Suprapubic skin (tissue), 4 donors: ENCODE data around the gene ISG20L2. TPM values are rescaled to one million over a fixed set of nuclear protein-coding genes. Genes with fewer than 3 reads are reported as not detected.

Source experiments
- DNase-seq, 2 donors: peaks; one replicate each; pipeline ENCODE4 v3.0.0-alpha.2; 2019; ENCODE audit warnings: low spot score in 2 of 2
- H3K27ac ChIP-seq: fragments of 200-600 bp; sonication (generic); one replicate; pipeline ENCODE4 v1.5.1; 2019
- H3K27me3 ChIP-seq: fragments of 200-600 bp; sonication (generic); one replicate; pipeline ENCODE4 v1.5.1; 2019
- H3K36me3 ChIP-seq: fragments of 200-600 bp; sonication (generic); one replicate; pipeline ENCODE4 v1.5.1; 2019
- H3K4me1 ChIP-seq: fragments of 200-600 bp; sonication (generic); one replicate; pipeline ENCODE4 v1.5.1; 2019
- H3K4me3 ChIP-seq: fragments of 200-600 bp; sonication (generic); one replicate; pipeline ENCODE4 v1.5.1; 2019; ENCODE audit warnings: mild to moderate bottlenecking
- H3K9me3 ChIP-seq: fragments of 200-600 bp; sonication (generic); one replicate; pipeline ENCODE4 v1.5.1; 2019
- CTCF ChIP-seq, 2 donors: fragments of 200-600 bp in 1 of 2; fragments of 450-650 bp in 1 of 2; sonication (generic) in 1 of 2; IDR thresholded peaks; one replicate each; pipeline ENCODE4 v1.5.1; 2016 to 2019; ENCODE audit warnings: antibody characterized with exemption in 2 of 2, mild to moderate bottlenecking in 1 of 2, moderate library complexity in 1 of 2
- EP300 ChIP-seq: sonication (generic); formaldehyde crosslinking; IDR thresholded peaks from one replicate; pipeline ENCODE4 v1.6.1; 2017; ENCODE audit warnings: antibody characterized with exemption
- POLR2A ChIP-seq, 2 donors: fragments of 450-650 bp; IDR thresholded peaks; one replicate each; pipeline ENCODE4 v1.6.1; 2017; ENCODE audit warnings: antibody characterized with exemption in 2 of 2, mild to moderate bottlenecking in 2 of 2, moderate library complexity in 2 of 2
- POLR2AphosphoS5 ChIP-seq, 3 donors: sonication (generic); formaldehyde crosslinking; IDR thresholded peaks; one replicate each; pipeline ENCODE4 v1.6.1; 2017; ENCODE audit warnings: antibody characterized with exemption in 3 of 3
- WGBS: methylation state at CpG from one replicate; pipeline ENCODE4 v1.1.5; 2018; 5-methylcytosine and 5-hydroxymethylcytosine counted together
- total RNA-seq, 4 donors: library from RNA; depleted of rRNA; stranded (reverse); fragments of >200 nt; gene quantifications; one replicate each; pipeline ENCODE4 v1.1.0, GENCODE V29; 2016

The ISG20L2 gene, protein sequence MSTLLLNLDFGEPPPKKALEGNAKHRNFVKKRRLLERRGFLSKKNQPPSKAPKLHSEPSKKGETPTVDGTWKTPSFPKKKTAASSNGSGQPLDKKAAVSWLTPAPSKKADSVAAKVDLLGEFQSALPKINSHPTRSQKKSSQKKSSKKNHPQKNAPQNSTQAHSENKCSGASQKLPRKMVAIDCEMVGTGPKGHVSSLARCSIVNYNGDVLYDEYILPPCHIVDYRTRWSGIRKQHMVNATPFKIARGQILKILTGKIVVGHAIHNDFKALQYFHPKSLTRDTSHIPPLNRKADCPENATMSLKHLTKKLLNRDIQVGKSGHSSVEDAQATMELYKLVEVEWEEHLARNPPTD
- 10 to 100 TPM; 33.8 to 59.6 (median 38.9) TPM for total RNA-seq

- peak within 1 kb of the TSS; percentile 93 for H3K4me3 ChIP-seq
- DNase-seq: peak; percentile 99
- no peaks in the 10 kb centered on the region for H3K9me3 ChIP-seq
- H3K27me3 ChIP-seq: no peaks in the 10 kb centered on the region
- TF ChIP-seq CTCF (IDR thresholded peaks at IDR 0.05) (no peak), POLR2A (IDR thresholded peaks at IDR 0.05) (peak; percentile 14 to 79), POLR2AphosphoS5 (IDR thresholded peaks at IDR 0.05) (peak in 2 of 3 donors; percentile 62 to 88), EP300 (peak; percentile 63)
- peaks cover 30% of the 10 kb centered on the region for H3K36me3 ChIP-seq
- H3K27ac ChIP-seq: peak within 1 kb of the TSS; percentile 99
- H3K4me1 ChIP-seq: peaks cover 48% of the 10 kb centered on the region
- WGBS: 1% methylated on average over 39 of the region's 57 CpGs
Measured at GRCh38 chr1:156728599-156729462, at the start of gene ISG20L2. ISG20L2 (minus strand) TSS chr1:156728766; CDS start chr1:156727652, 1,114 bp downstream.

DNA sequence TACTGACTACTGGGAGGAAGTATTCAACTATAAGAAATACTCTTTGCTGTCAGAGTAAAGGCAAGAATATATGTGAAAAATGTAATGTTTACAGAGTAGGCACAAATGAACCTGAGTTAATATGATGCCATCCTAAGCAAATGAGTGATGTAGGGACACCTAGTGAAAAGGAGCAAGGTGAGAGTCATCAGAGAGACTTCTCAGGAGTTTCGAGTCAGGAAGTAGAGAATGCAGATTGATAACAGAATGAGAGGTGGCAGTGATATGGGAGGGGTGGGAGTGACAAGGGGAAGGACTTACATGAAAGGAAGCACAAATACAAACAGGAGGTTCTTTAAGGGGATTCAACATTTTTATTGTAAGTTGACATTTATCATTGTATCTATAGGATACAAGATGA is 49.0 kb upstream of the ISG20L2 start:
- no peak for DNase-seq
- 35% methylated on average over 1 of the region's 1 CpG for WGBS
- no peak for TF ChIP-seq POLR2A (IDR thresholded peaks at IDR 0.05)
- no peak for TF ChIP-seq POLR2AphosphoS5 (IDR thresholded peaks at IDR 0.05)
- TF ChIP-seq EP300: no peak
- TF ChIP-seq CTCF (IDR thresholded peaks at IDR 0.05): no peak
- Histone ChIP-seq H3K9me3 (no peaks in the 10 kb centered on the region), H3K27ac (no peak overlapping the region), H3K4me3 (no peak overlapping the region), H3K36me3 (peaks cover 9% of the 10 kb centered on the region), H3K4me1 (peaks cover 23% of the 10 kb centered on the region), H3K27me3 (no peaks in the 10 kb centered on the region)

GRCh38 chr1:156776942-156777341 is 48.4 kb upstream of the ISG20L2 start:
- Histone ChIP-seq H3K4me3 (no peak overlapping the region), H3K36me3 (peaks cover 3% of the 10 kb centered on the region), H3K27ac (no peak overlapping the region), H3K27me3 (no peaks in the 10 kb centered on the region), H3K9me3 (no peaks in the 10 kb centered on the region), H3K4me1 (peaks cover 28% of the 10 kb centered on the region)
- no peak for DNase-seq
- 56% methylated on average over 4 of the region's 4 CpGs for WGBS
- TF ChIP-seq CTCF (IDR thresholded peaks at IDR 0.05): no peak
- no peak for TF ChIP-seq POLR2AphosphoS5 (IDR thresholded peaks at IDR 0.05)
- TF ChIP-seq POLR2A (IDR thresholded peaks at IDR 0.05): no peak
- TF ChIP-seq EP300: no peak

- Histone ChIP-seq H3K4me3 (no peak overlapping the region), H3K4me1 (peaks cover 28% of the 10 kb centered on the region), H3K27ac (no peak overlapping the region), H3K27me3 (no peaks in the 10 kb centered on the region), H3K36me3 (peaks cover 5% of the 10 kb centered on the region), H3K9me3 (no peaks in the 10 kb centered on the region)
- no peak for DNase-seq
- 81% methylated on average over 5 of the region's 5 CpGs for WGBS
- TF ChIP-seq POLR2AphosphoS5 (IDR thresholded peaks at IDR 0.05): no peak
Measured at GRCh38 chr1:156775799-156776198, 47.2 kb upstream of the ISG20L2 start.

GRCh38 chr1:156773607-156774006 is 45.0 kb upstream of the ISG20L2 start:
- WGBS: 81% methylated on average over 3 of the region's 3 CpGs
- no peak overlapping the region for H3K27ac ChIP-seq
- no peak for TF ChIP-seq EP300
- no peak for TF ChIP-seq POLR2A (IDR thresholded peaks at IDR 0.05)
- no peak for TF ChIP-seq POLR2AphosphoS5 (IDR thresholded peaks at IDR 0.05)
- TF ChIP-seq CTCF (IDR thresholded peaks at IDR 0.05): no peak
- no peak overlapping the region for H3K4me3 ChIP-seq
- no peak for DNase-seq
- peaks cover 50% of the 10 kb centered on the region for H3K4me1 ChIP-seq
- peaks cover 11% of the 10 kb centered on the region for H3K36me3 ChIP-seq
- no peaks in the 10 kb centered on the region for H3K9me3 ChIP-seq
- H3K27me3 ChIP-seq: no peaks in the 10 kb centered on the region
